OCI-LY7 (cell line): ENCODE measurements around the gene TMEM33. TPM values are rescaled to one million over a fixed set of nuclear protein-coding genes. Genes with fewer than 3 reads are reported as not detected.

Source experiments
- BruUV-seq: library from RNA; stranded (reverse); fragments of 400-500 nt; replicated peaks from 2 replicates; lab custom pipeline; 2021; lab: Mats Ljungman, UMichigan
- CTCF ChIA-PET: fragments of 300-600 bp; sonication (Branson Sonifier 250); formaldehyde crosslinking; loops from one replicate; lab custom pipeline; 2022; ENCODE audit warnings: antibody characterized with exemption; ENCODE audit not compliant: unreplicated experiment; lab: Charles Lee
- POLR2A ChIA-PET: fragments of 300-600 bp; sonication (Branson Sonifier 250); formaldehyde crosslinking; loops from one replicate; lab custom pipeline; 2022; ENCODE audit warnings: antibody characterized with exemption; lab: Charles Lee
- DNase-seq: peaks from one replicate; pipeline ENCODE4 v3.0.0-alpha.2; 2015; ENCODE audit warnings: low spot score
- H2AFZ ChIP-seq: fragments of 200-600 bp; sonication (generic), shearing (Covaris generic); 2 replicates; pipeline ENCODE4 v1.6.1; 2014; ENCODE audit warnings: mild to moderate bottlenecking, antibody characterized with exemption, low read length, moderate library complexity
- H3K27ac ChIP-seq: fragments of 200-600 bp; sonication (generic); 2 replicates; pipeline ENCODE4 v1.5.1; 2014; ENCODE audit warnings: mixed run types, low read depth, mild to moderate bottlenecking, moderate library complexity, low read length, inconsistent platforms; ENCODE audit not compliant: poor library complexity, severe bottlenecking
- H3K36me3 ChIP-seq: fragments of 200-600 bp; sonication (generic); 2 replicates; pipeline ENCODE4 v1.6.1; 2014; ENCODE audit warnings: mild to moderate bottlenecking, antibody characterized with exemption, low read length, moderate library complexity, mixed read lengths; ENCODE audit not compliant: insufficient read depth
- H3K4me1 ChIP-seq: fragments of 200-600 bp; sonication (generic); 2 replicates; pipeline ENCODE4 v1.5.1; 2014; ENCODE audit warnings: mild to moderate bottlenecking, low read length; ENCODE audit not compliant: insufficient read depth, poor library complexity, severe bottlenecking
- H3K4me2 ChIP-seq: fragments of 200-600 bp; sonication (generic); 2 replicates; pipeline ENCODE4 v1.6.1; 2014; ENCODE audit warnings: mild to moderate bottlenecking, low read length
- H3K4me3 ChIP-seq: fragments of 200-600 bp; sonication (generic); 2 replicates; pipeline ENCODE4 v1.5.1; 2014; ENCODE audit warnings: mild to moderate bottlenecking, low read depth, low read length; ENCODE audit not compliant: poor library complexity, severe bottlenecking
- H3K79me2 ChIP-seq: fragments of 200-600 bp; sonication (generic); 2 replicates; pipeline ENCODE4 v1.6.1; 2016; ENCODE audit warnings: low read depth, mild to moderate bottlenecking, low read length, moderate library complexity, mixed read lengths; ENCODE audit not compliant: insufficient read depth
- H3K9me2 ChIP-seq: fragments of 200-600 bp; sonication (generic); 2 replicates; pipeline ENCODE4 v1.6.1; 2016; ENCODE audit warnings: mild to moderate bottlenecking, low read length, mixed read lengths; ENCODE audit not compliant: insufficient read depth
- H3K9me3 ChIP-seq: fragments of 200-600 bp; sonication (generic); 2 replicates; pipeline ENCODE4 v1.6.1; 2014; ENCODE audit warnings: mild to moderate bottlenecking, mixed run types, low read length, mixed read lengths
- H4K20me1 ChIP-seq: fragments of 200-600 bp; sonication (generic); 2 replicates; pipeline ENCODE4 v1.6.1; 2014; ENCODE audit warnings: mild to moderate bottlenecking, antibody characterized with exemption, low read length, moderate library complexity, mixed read lengths; ENCODE audit not compliant: insufficient read depth
- EZH2phosphoT487 ChIP-seq: fragments of 200-600 bp; sonication (generic); IDR thresholded peaks from 2 replicates; pipeline ENCODE4 v1.6.1; 2018; ENCODE audit warnings: low read depth, borderline replicate concordance, mild to moderate bottlenecking, mixed run types, antibody characterized with exemption, low read length, moderate library complexity, mixed read lengths
- intact Hi-C: fragments of 100-400 bp; cut with micrococcal nuclease; formaldehyde crosslinking; loops from one replicate; pipeline ENCODE4 v1.10.0; 2022; ENCODE audit not compliant: unreplicated experiment
- total RNA-seq, 2 experiments: library from RNA; depleted of rRNA in 1 of 2; stranded (reverse); fragments of >200 nt in 1 of 2; shearing (Covaris generic) in 1 of 2; gene quantifications; 2 replicates each; pipeline ENCODE4 v1.2.3, GENCODE V29; 2014 to 2022
- TF ChIP-seq, protein P1 (sequence below): fragments of 200-600 bp; sonication (generic); conservative IDR thresholded peaks from 2 replicates; pipeline ENCODE4 v1.5.1; 2014; ENCODE audit warnings: mild to moderate bottlenecking, antibody characterized with exemption, low read length, moderate library complexity, mixed read lengths

The TMEM33 gene
- total RNA-seq, 2 experiments from 2014 or later = 25.7 to 46.6 TPM

DNA sequence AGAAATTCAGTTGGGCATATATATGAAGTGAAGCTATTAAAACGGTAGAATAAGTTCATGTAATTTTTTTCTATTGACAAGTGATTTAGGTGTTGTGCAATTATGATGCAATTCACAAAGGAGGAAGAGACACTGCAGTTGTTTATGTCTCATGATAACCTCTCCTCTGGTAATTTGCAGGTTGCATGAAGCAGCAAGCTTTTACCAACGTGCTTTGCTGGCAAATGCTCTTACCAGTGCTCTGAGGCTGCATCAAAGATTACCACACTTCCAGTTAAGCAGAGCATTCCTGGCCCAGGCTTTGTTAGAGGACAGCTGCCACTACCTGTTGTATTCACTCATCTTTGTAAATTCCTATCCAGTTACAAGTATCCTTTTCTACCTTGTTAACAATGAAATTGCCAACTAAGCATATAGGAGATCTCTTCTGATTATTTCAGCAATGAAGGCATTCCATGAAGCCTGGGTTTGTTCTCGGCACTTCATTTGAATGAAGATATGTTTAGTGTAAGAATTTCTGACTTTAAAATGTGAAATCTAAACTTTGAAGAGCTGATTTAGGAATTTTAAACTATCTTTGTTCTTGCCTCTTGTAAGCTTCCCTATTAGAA lies 3.9 kb downstream of the TMEM33 start:
- Histone ChIP-seq H3K27ac (no peak overlapping the region), H3K4me1 (peaks cover 29% of the 10 kb centered on the region), H3K9me3 (no peaks in the 10 kb centered on the region), H2AFZ (no peak overlapping the region), H3K36me3 (peaks cover 73% of the 10 kb centered on the region), H3K79me2 (peaks cover 73% of the 10 kb centered on the region), H3K9me2 (no peaks in the 10 kb centered on the region), H3K4me2 (no peak overlapping the region), H3K4me3 (no peak overlapping the region), H4K20me1 (peaks cover 16% of the 10 kb centered on the region; the same call in 1 of the 2 replicates)
- intact Hi-C loops = loop anchor here (5.0 kb wide), 1 partner anchor 213 kb away; the partner anchor contains the start of gene BEND4
- DNase-seq = no peak
- BruUV-seq = no TSS peak
- TF ChIP-seq, protein P1, sequence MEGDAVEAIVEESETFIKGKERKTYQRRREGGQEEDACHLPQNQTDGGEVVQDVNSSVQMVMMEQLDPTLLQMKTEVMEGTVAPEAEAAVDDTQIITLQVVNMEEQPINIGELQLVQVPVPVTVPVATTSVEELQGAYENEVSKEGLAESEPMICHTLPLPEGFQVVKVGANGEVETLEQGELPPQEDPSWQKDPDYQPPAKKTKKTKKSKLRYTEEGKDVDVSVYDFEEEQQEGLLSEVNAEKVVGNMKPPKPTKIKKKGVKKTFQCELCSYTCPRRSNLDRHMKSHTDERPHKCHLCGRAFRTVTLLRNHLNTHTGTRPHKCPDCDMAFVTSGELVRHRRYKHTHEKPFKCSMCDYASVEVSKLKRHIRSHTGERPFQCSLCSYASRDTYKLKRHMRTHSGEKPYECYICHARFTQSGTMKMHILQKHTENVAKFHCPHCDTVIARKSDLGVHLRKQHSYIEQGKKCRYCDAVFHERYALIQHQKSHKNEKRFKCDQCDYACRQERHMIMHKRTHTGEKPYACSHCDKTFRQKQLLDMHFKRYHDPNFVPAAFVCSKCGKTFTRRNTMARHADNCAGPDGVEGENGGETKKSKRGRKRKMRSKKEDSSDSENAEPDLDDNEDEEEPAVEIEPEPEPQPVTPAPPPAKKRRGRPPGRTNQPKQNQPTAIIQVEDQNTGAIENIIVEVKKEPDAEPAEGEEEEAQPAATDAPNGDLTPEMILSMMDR = no peak
- no peak for TF ChIP-seq EZH2phosphoT487
- POLR2A ChIA-PET = interaction anchor here (0.8 to 1.3 kb wide), 2 partner anchors 51 to 210 kb away, joined by 3 to 8 read pairs; partner anchors contain the start of gene SLC30A9
- CTCF ChIA-PET = no interaction called here

- Histone ChIP-seq H4K20me1 (peaks cover 13% of the 10 kb centered on the region; the same call in 1 of the 2 replicates), H3K36me3 (peaks cover 91% of the 10 kb centered on the region), H3K9me3 (no peaks in the 10 kb centered on the region), H3K27ac (no peak overlapping the region), H3K4me1 (peaks cover 24% of the 10 kb centered on the region), H3K9me2 (no peaks in the 10 kb centered on the region), H3K79me2 (peaks cover 66% of the 10 kb centered on the region), H3K4me3 (no peak overlapping the region), H3K4me2 (no peak overlapping the region), H2AFZ (no peak overlapping the region)
- no peak for DNase-seq
- ChIA-PET CTCF (no interaction called here), POLR2A (no interaction called here)
- intact Hi-C loops = no loop called here
- no TSS peak for BruUV-seq
- no peak for TF ChIP-seq EZH2phosphoT487
- TF ChIP-seq, protein P1 = no peak
Observed at GRCh38 chr4:41940834-41941233, 5.6 kb downstream of the TMEM33 start.

GRCh38 chr4:41943506-41943905 lies 8.3 kb downstream of the TMEM33 start:
- no peak for TF ChIP-seq EZH2phosphoT487
- TF ChIP-seq, protein P1 = no peak
- H3K9me2 ChIP-seq = no peaks in the 10 kb centered on the region
- POLR2A ChIA-PET = no interaction called here
- no peak overlapping the region for H3K4me2 ChIP-seq
- CTCF ChIA-PET = no interaction called here
- H2AFZ ChIP-seq = no peak overlapping the region
- DNase-seq = no peak
- BruUV-seq = no TSS peak
- no peaks in the 10 kb centered on the region for H4K20me1 ChIP-seq
- H3K4me3 ChIP-seq = no peak overlapping the region
- H3K36me3 ChIP-seq = peaks cover 97% of the 10 kb centered on the region
- no peak overlapping the region for H3K27ac ChIP-seq
- H3K9me3 ChIP-seq = no peaks in the 10 kb centered on the region
- peaks cover 40% of the 10 kb centered on the region for H3K79me2 ChIP-seq
- intact Hi-C loops = no loop called here
- no peaks in the 10 kb centered on the region for H3K4me1 ChIP-seq
